Brain microvascular endothelial cell (primary cell): ENCODE data around the gene STARD3.

Experiments used
- DNase-seq: peaks from one replicate; pipeline ENCODE4 v3.0.0-alpha.2; 2020
- H3K27ac ChIP-seq: fragments of 250-450 bp; sonication (Bioruptor Pico); 2 replicates; pipeline ENCODE4 v1.5.1; 2020; ENCODE audit warnings: mild to moderate bottlenecking, moderate library complexity
- H3K27me3 ChIP-seq: fragments of 250-450 bp; sonication (Bioruptor Pico); replicated peaks from 2 replicates; pipeline ENCODE4 v1.5.1; 2020; ENCODE audit warnings: mild to moderate bottlenecking
- H3K36me3 ChIP-seq: fragments of 250-450 bp; sonication (Bioruptor Pico); replicated peaks from 2 replicates; pipeline ENCODE4 v1.5.1; 2020; ENCODE audit warnings: mild to moderate bottlenecking
- H3K4me3 ChIP-seq: 2 replicates; pipeline ENCODE4 v1.5.1; 2011; ENCODE audit warnings: low read depth, mild to moderate bottlenecking, control low read depth, low read length, moderate library complexity
- CTCF ChIP-seq: IDR thresholded peaks from 2 replicates; pipeline ENCODE4 v1.5.1; 2011; ENCODE audit warnings: low read depth, mild to moderate bottlenecking, moderate library complexity, low read length, control low read depth, inconsistent platforms; ENCODE audit errors: missing control alignments
- in situ Hi-C: cut with HindIII; loops from 2 replicates; pipeline ENCODE4 v1.10.0; 2017; ENCODE audit warnings: low sequenced_read_pairs, low pct_ligation_motif_present

STARD3 gene

GRCh38 chr17:39699818-39700147 is 62.8 kb downstream of the STARD3 start, which contains the start of gene ERBB2:
ERBB2 (plus strand) TSS chr17:39700064; CDS start chr17:39700239, 175 bp downstream.
- in situ Hi-C loops: no loop called here
- TF ChIP-seq CTCF: no peak
- no peaks in the 10 kb centered on the region for H3K27me3 ChIP-seq
- no peak within 1 kb of the TSS for H3K27ac ChIP-seq
- H3K36me3 ChIP-seq: no peaks in the 10 kb centered on the region
- peak within 1 kb of the TSS; percentile 72 for H3K4me3 ChIP-seq
- DNase-seq: peak; percentile 68

GRCh38 chr17:39700148-39700987 is 63.4 kb downstream of the STARD3 start:
- H3K36me3 ChIP-seq: no peaks in the 10 kb centered on the region
- DNase-seq: peak; percentile 9
- H3K4me3 ChIP-seq: peak overlapping the region; percentile 72
- no peak overlapping the region for H3K27ac ChIP-seq
- in situ Hi-C loops: no loop called here
- no peaks in the 10 kb centered on the region for H3K27me3 ChIP-seq
- no peak for TF ChIP-seq CTCF

GRCh38 chr17:39701012-39701783 is 64.3 kb downstream of the STARD3 start:
- no peak for TF ChIP-seq CTCF
- Histone ChIP-seq H3K4me3 (peak overlapping the region; percentile 72), H3K36me3 (no peaks in the 10 kb centered on the region), H3K27me3 (no peaks in the 10 kb centered on the region), H3K27ac (no peak overlapping the region)
- DNase-seq: no peak
- in situ Hi-C loops: no loop called here

GRCh38 chr17:39701784-39702422 is 65.0 kb downstream of the STARD3 start:
- in situ Hi-C loops: no loop called here
- H3K4me3 ChIP-seq: no peak overlapping the region
- H3K36me3 ChIP-seq: peaks cover 1% of the 10 kb centered on the region
- DNase-seq: no peak
- no peak overlapping the region for H3K27ac ChIP-seq
- no peak for TF ChIP-seq CTCF
- no peaks in the 10 kb centered on the region for H3K27me3 ChIP-seq

- Histone ChIP-seq H3K36me3 (peaks cover 10% of the 10 kb centered on the region), H3K27ac (no peak overlapping the region), H3K4me3 (no peak overlapping the region), H3K27me3 (no peaks in the 10 kb centered on the region)
- DNase-seq: no peak
- in situ Hi-C loops: no loop called here
- TF ChIP-seq CTCF: no peak
Observed at GRCh38 chr17:39702901-39703893, 66.3 kb downstream of the STARD3 start.
